GM12873 (cell line): ENCODE measurements around the gene HS6ST1.

Experiments used
- CTCF ChIP-seq: IDR thresholded peaks from 2 replicates; pipeline ENCODE4 v1.5.1; 2012; ENCODE audit warnings: low read depth, mild to moderate bottlenecking, moderate library complexity, low read length, control low read depth; ENCODE audit not compliant: insufficient read depth; ENCODE audit errors: missing control alignments

The HS6ST1 gene

GRCh38 chr2:128313931-128314347, 4.7 kb downstream of the HS6ST1 start:
- TF ChIP-seq CTCF = no peak

GRCh38 chr2:128313091-128313836, 5.4 kb downstream of the HS6ST1 start:
- no peak for TF ChIP-seq CTCF

GRCh38 chr2:128312411-128312810, 6.3 kb downstream of the HS6ST1 start:
- no peak for TF ChIP-seq CTCF

- no peak for TF ChIP-seq CTCF
Observed at GRCh38 chr2:128311755-128312341, 6.8 kb downstream of the HS6ST1 start.

- TF ChIP-seq CTCF = no peak
Observed at GRCh38 chr2:128311216-128311754, 7.4 kb downstream of the HS6ST1 start.

GRCh38 chr2:128310761-128311160, 7.9 kb downstream of the HS6ST1 start:
- no peak for TF ChIP-seq CTCF

- no peak for TF ChIP-seq CTCF
Observed at GRCh38 chr2:128310094-128310716, 8.5 kb downstream of the HS6ST1 start.
